Effector memory CD4-positive, alpha-beta T cell (primary cell): ENCODE measurements around the gene PTPRM.

ENCODE experiments used
- DNase-seq, 3 donors: peaks; one replicate each; pipeline ENCODE4 v3.0.0-alpha.2; 2020
- H3K27ac ChIP-seq: 2 replicates; pipeline ENCODE4 v1.7.0; 2013; ENCODE audit warnings: mild to moderate bottlenecking, low read length, moderate library complexity; ENCODE audit not compliant: insufficient read depth, poor library complexity, severe bottlenecking
- H3K27me3 ChIP-seq: replicated peaks from 2 replicates; pipeline ENCODE4 v1.7.0; 2013; ENCODE audit warnings: mild to moderate bottlenecking, low read length; ENCODE audit not compliant: insufficient read depth, control insufficient read depth, poor library complexity, severe bottlenecking
- H3K36me3 ChIP-seq: 2 replicates; pipeline ENCODE4 v1.7.0; 2013; ENCODE audit warnings: mild to moderate bottlenecking, low read length, moderate library complexity; ENCODE audit not compliant: control insufficient read depth, insufficient read depth
- H3K4me1 ChIP-seq: 2 replicates; pipeline ENCODE4 v1.7.0; 2013; ENCODE audit warnings: low read length, mild to moderate bottlenecking; ENCODE audit not compliant: control insufficient read depth, insufficient read depth, poor library complexity, severe bottlenecking
- H3K4me3 ChIP-seq: 2 replicates; pipeline ENCODE4 v1.7.0; 2013; ENCODE audit warnings: low read length, low read depth, mild to moderate bottlenecking; ENCODE audit not compliant: insufficient read depth, poor library complexity, severe bottlenecking
- H3K9me3 ChIP-seq: 2 replicates; pipeline ENCODE4 v1.7.0; 2013; ENCODE audit warnings: mild to moderate bottlenecking, low read length, moderate library complexity; ENCODE audit not compliant: control insufficient read depth

PTPRM gene

GRCh38 chr18:7696780-7697179 lies 129.7 kb downstream of the PTPRM start:
- DNase-seq = no peak
- no peak overlapping the region for H3K4me3 ChIP-seq
- no peaks in the 10 kb centered on the region for H3K4me1 ChIP-seq

GRCh38 chr18:7697306-7697705 lies 130.2 kb downstream of the PTPRM start:
- no peaks in the 10 kb centered on the region for H3K9me3 ChIP-seq
- no peak overlapping the region for H3K4me3 ChIP-seq
- H3K27ac ChIP-seq = no peak overlapping the region
- H3K27me3 ChIP-seq = no peaks in the 10 kb centered on the region
- no peaks in the 10 kb centered on the region for H3K36me3 ChIP-seq
- H3K4me1 ChIP-seq = no peaks in the 10 kb centered on the region
- no peak for DNase-seq

More at GRCh38 chr18:7696780-7697179, 129.7 kb downstream of the PTPRM start:
- Histone ChIP-seq H3K36me3 (no peaks in the 10 kb centered on the region), H3K27me3 (no peaks in the 10 kb centered on the region), H3K27ac (no peak overlapping the region), H3K9me3 (no peaks in the 10 kb centered on the region)

DNA sequence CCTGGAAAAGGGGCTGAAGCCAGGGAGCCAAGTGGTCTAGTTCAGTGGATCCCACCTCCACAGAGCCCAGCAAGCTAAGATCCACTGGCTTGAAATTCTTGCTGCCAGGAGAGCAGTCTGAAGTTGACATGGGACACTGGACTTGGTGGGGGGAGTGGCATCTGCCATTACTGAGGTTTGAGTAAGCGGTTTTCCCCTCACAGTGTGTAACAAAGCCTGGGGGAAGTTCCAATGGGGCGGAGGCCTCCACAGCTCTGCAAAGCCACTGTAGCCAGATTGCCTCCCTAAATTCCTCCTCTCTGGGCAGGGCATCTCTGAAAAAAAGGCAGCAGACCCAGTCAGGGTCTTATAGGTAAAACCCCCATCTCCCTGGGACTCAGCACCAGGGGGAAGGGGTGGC lies 144.4 kb downstream of the PTPRM start:
- no peak overlapping the region for H3K4me3 ChIP-seq
- no peaks in the 10 kb centered on the region for H3K9me3 ChIP-seq
- DNase-seq = no peak
- no peaks in the 10 kb centered on the region for H3K36me3 ChIP-seq
- no peaks in the 10 kb centered on the region for H3K4me1 ChIP-seq
- H3K27ac ChIP-seq = no peak overlapping the region
- H3K27me3 ChIP-seq = no peaks in the 10 kb centered on the region

- no peaks in the 10 kb centered on the region for H3K4me1 ChIP-seq
- no peaks in the 10 kb centered on the region for H3K9me3 ChIP-seq
- H3K27me3 ChIP-seq = no peaks in the 10 kb centered on the region
- DNase-seq = no peak
- H3K4me3 ChIP-seq = no peak overlapping the region
- no peak overlapping the region for H3K27ac ChIP-seq
- no peaks in the 10 kb centered on the region for H3K36me3 ChIP-seq
Measured at GRCh38 chr18:7720395-7720794, 153.3 kb downstream of the PTPRM start.

DNA sequence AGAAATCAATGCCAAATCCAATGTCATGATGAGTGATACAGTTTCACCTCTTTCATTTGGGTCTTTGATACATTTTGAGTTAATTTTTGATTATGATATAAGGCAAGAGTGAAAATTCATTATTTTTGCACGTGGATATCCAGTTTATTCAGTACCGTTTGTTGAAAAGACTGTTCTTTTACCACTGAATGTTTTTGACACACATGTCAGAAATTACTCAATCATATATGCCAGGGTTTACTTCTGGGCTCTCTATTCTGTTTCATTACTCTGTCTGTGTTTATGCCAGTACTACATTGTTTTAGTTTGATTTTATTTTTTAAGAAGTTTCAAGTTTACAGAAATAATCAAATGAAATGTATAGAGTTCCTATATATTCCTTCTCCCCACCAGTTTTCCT lies 154.4 kb downstream of the PTPRM start:
- H3K36me3 ChIP-seq = no peaks in the 10 kb centered on the region
- H3K27ac ChIP-seq = no peak overlapping the region
- H3K27me3 ChIP-seq = no peaks in the 10 kb centered on the region
- DNase-seq = no peak
- H3K9me3 ChIP-seq = no peaks in the 10 kb centered on the region
- H3K4me3 ChIP-seq = no peak overlapping the region
- H3K4me1 ChIP-seq = no peaks in the 10 kb centered on the region

DNA sequence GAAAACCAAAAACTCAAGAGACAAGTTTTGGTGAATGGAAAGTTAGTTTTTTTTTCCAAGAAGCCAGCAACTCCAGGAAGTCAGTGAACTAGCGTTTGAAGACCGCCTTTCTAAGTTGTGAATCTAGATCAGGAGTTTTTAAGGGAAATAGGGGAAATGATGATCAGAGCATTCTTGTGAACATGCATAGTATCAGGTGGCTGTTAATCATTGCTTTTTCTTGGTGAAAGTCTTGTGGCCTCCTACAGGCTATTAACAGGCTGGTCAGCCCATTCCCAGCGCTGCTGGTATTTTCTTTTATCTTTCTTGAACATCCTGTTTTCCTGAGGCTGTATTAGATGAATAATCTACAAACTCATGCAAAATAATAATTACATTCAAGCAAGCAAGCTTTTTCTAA lies 155.8 kb downstream of the PTPRM start:
- Histone ChIP-seq H3K9me3 (no peaks in the 10 kb centered on the region), H3K36me3 (no peaks in the 10 kb centered on the region), H3K4me1 (no peaks in the 10 kb centered on the region), H3K27me3 (no peaks in the 10 kb centered on the region), H3K4me3 (no peak overlapping the region), H3K27ac (no peak overlapping the region)
- DNase-seq = no peak

DNA sequence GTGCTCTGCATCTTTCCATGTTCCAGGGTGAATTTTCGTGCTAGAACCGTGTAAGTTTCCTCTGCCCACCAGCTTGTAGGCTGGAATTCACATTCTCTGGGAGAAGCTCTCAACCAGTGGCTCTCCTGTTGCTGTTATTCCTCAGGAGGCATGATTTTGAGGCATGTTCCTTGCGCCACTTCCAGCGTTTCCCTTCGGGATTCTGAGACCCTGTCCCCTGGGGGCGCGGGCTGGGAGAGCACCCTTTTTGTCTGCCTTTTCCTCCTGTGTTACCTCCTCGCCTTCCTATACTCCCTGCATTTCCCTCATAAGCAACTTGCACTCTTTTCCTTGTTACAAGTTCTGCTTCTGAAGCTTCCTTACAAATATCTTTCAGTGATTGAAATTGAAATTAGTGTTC lies 156.4 kb downstream of the PTPRM start:
- Histone ChIP-seq H3K27me3 (no peaks in the 10 kb centered on the region), H3K36me3 (no peaks in the 10 kb centered on the region), H3K9me3 (no peaks in the 10 kb centered on the region)

DNA sequence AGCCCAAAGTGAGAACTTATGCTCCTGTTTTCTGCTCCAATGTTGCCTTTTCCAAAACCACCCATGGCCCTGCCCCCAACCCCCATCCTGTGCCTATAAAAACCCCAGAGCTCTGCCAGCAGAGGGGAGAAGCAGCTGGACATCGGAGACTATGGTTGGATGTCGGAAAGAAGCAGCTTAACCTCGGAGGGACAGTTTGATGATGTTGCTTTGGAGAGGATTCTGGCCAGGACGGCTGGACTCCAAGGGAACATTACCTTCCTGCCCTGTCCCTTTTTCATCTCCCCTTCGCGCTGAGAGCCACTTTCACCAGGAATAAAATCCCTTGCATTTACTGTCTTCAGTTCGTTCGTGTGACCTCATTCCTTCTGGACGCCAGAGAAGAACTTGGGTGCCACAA lies 158.4 kb downstream of the PTPRM start:
- no peak for DNase-seq
- no peaks in the 10 kb centered on the region for H3K36me3 ChIP-seq
- no peaks in the 10 kb centered on the region for H3K4me1 ChIP-seq
- no peaks in the 10 kb centered on the region for H3K27me3 ChIP-seq
- no peaks in the 10 kb centered on the region for H3K9me3 ChIP-seq
- no peak overlapping the region for H3K27ac ChIP-seq
- no peak overlapping the region for H3K4me3 ChIP-seq

More for the DNA sequence above, 156.4 kb downstream of the PTPRM start:
- Histone ChIP-seq H3K27ac (no peak overlapping the region), H3K4me3 (no peak overlapping the region), H3K4me1 (no peaks in the 10 kb centered on the region)
- no peak for DNase-seq

- no peak overlapping the region for H3K27ac ChIP-seq
- no peak overlapping the region for H3K4me3 ChIP-seq
- no peaks in the 10 kb centered on the region for H3K36me3 ChIP-seq
- DNase-seq = no peak
- no peaks in the 10 kb centered on the region for H3K9me3 ChIP-seq
- no peaks in the 10 kb centered on the region for H3K4me1 ChIP-seq
- H3K27me3 ChIP-seq = no peaks in the 10 kb centered on the region
Measured at GRCh38 chr18:7725897-7726296, 158.8 kb downstream of the PTPRM start.

- no peaks in the 10 kb centered on the region for H3K36me3 ChIP-seq
- H3K27ac ChIP-seq = no peak overlapping the region
- DNase-seq = no peak
Measured at GRCh38 chr18:7726522-7726921, 159.4 kb downstream of the PTPRM start.

More at GRCh38 chr18:7726522-7726921, 159.4 kb downstream of the PTPRM start:
- no peaks in the 10 kb centered on the region for H3K27me3 ChIP-seq
- no peaks in the 10 kb centered on the region for H3K9me3 ChIP-seq
- H3K4me3 ChIP-seq = no peak overlapping the region
- no peaks in the 10 kb centered on the region for H3K4me1 ChIP-seq
